Neuron (in vitro differentiated cells): Measurements from ENCODE around the gene FAM43A.
A peak's percentile ranks its signal among the peaks of the same experiment; 100 is the strongest.

ENCODE experiments used
- H2AFZ ChIP-seq: one replicate; pipeline ENCODE4 v1.6.1; 2013; ENCODE audit warnings: low read depth, mild to moderate bottlenecking, inconsistent platforms, low read length, moderate library complexity
- H3K27me3 ChIP-seq: one replicate; pipeline ENCODE4 v1.6.1; 2013; ENCODE audit warnings: low read length; ENCODE audit not compliant: insufficient read depth
- H3K36me3 ChIP-seq: one replicate; pipeline ENCODE4 v1.6.1; 2013; ENCODE audit warnings: low read length; ENCODE audit not compliant: insufficient read depth
- H3K4me1 ChIP-seq: one replicate; pipeline ENCODE4 v1.6.1; 2013; ENCODE audit warnings: low read length; ENCODE audit not compliant: insufficient read depth
- H3K4me3 ChIP-seq: 2 replicates; pipeline ENCODE4 v1.5.1; 2013; ENCODE audit warnings: mild to moderate bottlenecking, low read length, moderate library complexity
- H3K9me3 ChIP-seq: one replicate; pipeline ENCODE4 v1.6.1; 2013; ENCODE audit warnings: low read length

Gene FAM43A

DNA sequence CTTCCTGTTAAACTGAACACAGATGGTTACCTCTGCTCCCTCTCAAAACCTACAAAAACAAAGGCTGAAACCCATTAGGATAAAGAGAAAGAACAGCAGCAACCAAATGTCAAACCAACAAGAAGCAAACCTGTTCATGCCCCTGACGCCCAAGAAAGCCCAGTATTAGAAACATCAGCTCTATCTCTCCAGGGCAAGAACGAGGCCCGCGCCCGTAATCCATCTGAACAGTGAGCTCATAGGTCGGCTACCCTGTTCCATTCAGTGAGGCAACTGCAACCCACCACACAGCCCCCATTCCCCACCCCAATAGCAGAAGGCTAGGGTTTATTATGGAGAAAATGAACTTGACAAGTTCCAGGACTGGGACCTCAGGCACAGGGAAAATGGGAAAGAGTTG is 23.7 kb upstream of the FAM43A start:
- H3K27me3 ChIP-seq: no peaks in the 10 kb centered on the region
- H3K4me3 ChIP-seq: no peak overlapping the region
- H2AFZ ChIP-seq: no peak overlapping the region
- H3K4me1 ChIP-seq: no peaks in the 10 kb centered on the region
- no peaks in the 10 kb centered on the region for H3K9me3 ChIP-seq
- peaks cover 61% of the 10 kb centered on the region for H3K36me3 ChIP-seq

DNA sequence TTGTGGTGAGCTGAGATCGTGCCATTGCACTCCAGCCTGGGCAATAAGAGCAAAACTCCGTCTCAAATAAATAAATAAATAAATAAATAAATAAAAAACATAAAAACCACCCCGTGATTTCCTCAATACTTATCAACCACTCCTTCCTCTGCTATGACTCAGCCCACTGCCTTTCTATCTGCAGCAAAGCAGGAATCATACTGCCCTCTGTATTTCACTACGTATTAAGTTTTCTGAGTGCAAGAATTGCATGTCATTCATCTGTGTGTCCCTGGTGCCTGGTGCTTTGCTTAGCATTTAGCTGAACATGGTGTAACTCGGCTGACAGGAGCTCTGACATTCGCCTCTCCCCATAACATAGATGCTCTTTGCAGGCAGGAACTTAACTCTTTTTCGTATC is 20.8 kb upstream of the FAM43A start:
- no peaks in the 10 kb centered on the region for H3K9me3 ChIP-seq
- H3K36me3 ChIP-seq: peaks cover 56% of the 10 kb centered on the region
- no peak overlapping the region for H2AFZ ChIP-seq
- H3K4me3 ChIP-seq: no peak overlapping the region
- H3K4me1 ChIP-seq: no peaks in the 10 kb centered on the region
- no peaks in the 10 kb centered on the region for H3K27me3 ChIP-seq

DNA sequence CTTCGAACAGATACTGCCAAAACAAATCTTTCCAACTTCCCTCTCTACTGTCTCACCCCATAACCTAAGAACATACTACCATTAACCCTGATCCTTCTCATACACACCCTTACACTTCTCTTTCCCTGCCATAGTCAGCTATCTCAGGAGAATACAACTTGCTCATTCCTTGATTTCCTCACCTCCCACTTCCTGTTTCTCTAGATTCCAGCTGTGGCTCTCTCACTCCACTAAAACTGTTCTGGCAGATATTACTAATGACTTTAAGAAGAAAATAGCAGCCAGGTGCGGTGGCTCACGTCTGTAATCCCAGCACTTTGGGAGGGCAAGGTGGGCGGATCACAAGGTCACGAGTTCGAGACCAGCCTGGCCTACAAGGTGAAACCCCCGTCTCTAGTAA is 18.3 kb upstream of the FAM43A start:
- H3K4me3 ChIP-seq: no peak overlapping the region
- H3K9me3 ChIP-seq: no peaks in the 10 kb centered on the region
- H3K36me3 ChIP-seq: peaks cover 44% of the 10 kb centered on the region
- H2AFZ ChIP-seq: no peak overlapping the region
- H3K27me3 ChIP-seq: no peaks in the 10 kb centered on the region
- peaks cover 11% of the 10 kb centered on the region for H3K4me1 ChIP-seq

DNA sequence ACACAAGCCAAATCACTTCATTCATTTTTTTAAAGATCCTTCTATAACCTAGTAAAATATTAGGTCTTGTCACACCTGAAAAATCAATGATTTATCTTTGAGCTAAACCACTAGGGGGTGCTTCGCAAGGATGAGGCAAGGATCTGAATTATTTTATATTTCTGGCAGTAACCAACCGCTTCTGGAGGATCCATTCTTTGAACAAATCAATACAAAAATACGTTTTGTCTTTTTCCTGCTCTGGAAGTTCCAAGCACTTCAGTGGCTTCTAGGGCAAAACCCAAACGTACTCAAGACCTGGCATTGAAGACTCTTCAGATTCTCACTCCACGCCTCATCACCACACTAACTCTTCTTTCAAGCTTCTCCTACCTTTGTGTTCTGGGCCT is 14.2 kb upstream of the FAM43A start:
- H3K4me3 ChIP-seq: peak overlapping the region; percentile 88
- peak overlapping the region; percentile 72 for H2AFZ ChIP-seq
- H3K36me3 ChIP-seq: peaks cover 21% of the 10 kb centered on the region
- no peaks in the 10 kb centered on the region for H3K27me3 ChIP-seq
- no peaks in the 10 kb centered on the region for H3K9me3 ChIP-seq
- H3K4me1 ChIP-seq: peaks cover 14% of the 10 kb centered on the region

DNA sequence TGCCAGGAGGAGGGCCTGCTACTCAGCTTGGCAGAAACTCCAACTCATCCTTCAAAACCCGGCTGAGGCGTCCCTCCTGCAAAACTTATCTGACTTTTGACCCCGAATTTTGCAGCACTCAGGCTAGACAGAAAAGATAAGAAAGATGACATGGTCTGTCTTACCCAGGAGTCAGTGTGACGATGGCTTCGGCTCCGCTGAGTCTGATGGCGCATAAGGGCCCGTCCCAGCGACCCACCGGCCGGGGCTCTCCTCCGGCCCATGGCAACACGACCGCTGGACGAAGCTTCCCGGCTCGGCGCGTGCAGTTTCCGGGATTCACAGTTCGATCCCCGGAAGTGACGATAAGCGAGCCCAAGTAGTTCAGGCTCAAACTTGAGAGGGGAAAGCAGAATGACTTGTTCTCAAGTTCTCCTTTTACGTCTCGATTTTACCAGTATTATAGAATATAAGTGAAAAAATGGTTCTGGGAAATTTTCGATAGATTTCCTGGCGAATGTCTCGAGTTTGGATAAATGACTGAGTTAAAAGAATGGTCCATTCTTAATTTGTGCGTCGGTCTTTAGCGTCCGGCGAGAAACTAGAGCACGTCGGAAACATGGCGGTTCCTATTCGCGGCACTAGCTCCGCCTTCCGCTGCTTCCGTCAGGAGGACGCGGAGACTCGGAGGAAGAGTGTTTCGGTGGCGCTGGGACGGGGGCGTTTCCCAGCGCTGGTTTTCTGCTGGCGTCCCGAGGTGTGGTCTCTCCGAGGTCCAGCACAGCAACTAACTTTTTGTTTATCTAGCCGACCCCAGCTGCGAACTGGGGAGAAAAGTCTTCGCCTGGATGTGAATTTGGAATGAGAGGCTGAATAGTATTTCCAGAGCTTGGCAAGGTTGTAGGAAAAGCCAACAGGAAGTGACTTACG is 13.5 kb upstream of the FAM43A start, which contains the start of gene LSG1:
Gene LSG1 (minus strand): TSS at position 292 of the 909 bp plus-strand sequence. CDS start 29 bp downstream, at position 263.
- Histone ChIP-seq H3K4me3 (peak within 1 kb of the TSS; percentile 88), H3K36me3 (peaks cover 17% of the 10 kb centered on the region), H3K4me1 (peaks cover 14% of the 10 kb centered on the region), H3K27me3 (no peaks in the 10 kb centered on the region), H2AFZ (peak within 1 kb of the TSS; percentile 72), H3K9me3 (no peaks in the 10 kb centered on the region)

DNA sequence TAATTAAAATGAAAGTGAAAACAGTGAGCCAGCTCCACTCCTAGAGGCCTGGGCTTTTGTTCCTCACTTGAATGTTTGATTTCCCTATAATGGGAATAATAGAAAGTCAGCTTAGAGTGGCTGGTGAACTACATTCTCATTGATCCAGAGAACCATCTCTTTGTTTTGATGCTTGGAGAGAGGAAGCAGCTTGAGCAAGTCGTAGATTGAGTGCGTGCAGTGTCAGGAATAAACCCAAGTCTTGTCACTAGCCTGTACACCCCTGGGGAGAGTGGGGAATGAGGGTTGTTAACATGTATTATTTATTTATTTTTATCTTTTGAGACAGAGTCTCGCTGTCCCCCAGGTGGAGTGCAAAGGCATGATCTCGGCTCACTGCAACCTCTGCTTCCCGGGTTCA is 12.8 kb upstream of the FAM43A start:
- Histone ChIP-seq H3K4me3 (peak overlapping the region; percentile 88), H3K36me3 (peaks cover 17% of the 10 kb centered on the region)

DNA sequence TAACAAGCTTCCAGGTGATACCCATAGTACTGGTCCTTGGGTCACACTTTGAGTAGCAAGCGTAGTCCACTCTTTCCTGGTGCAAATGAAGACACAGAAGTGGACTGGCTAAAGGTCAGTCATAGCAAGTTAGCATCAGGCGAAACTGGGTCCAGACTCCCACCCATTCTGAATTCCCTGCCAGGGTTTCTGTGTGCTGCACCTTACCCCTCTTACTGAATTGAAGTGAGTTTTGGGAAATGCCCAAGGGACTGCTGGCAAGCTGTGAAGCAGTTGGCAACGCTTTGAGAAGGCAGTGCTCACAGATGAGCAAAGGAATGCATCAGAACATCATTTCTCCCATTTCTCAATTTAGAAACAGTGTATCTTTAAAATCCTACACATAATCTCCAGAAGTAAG is 11.9 kb upstream of the FAM43A start:
- Histone ChIP-seq H3K27me3 (no peaks in the 10 kb centered on the region), H3K36me3 (peaks cover 10% of the 10 kb centered on the region), H3K9me3 (no peaks in the 10 kb centered on the region), H3K4me3 (no peak overlapping the region), H3K4me1 (peaks cover 14% of the 10 kb centered on the region), H2AFZ (no peak overlapping the region)

More for the DNA sequence above, 12.8 kb upstream of the FAM43A start:
- H2AFZ ChIP-seq: no peak overlapping the region
- H3K4me1 ChIP-seq: peaks cover 14% of the 10 kb centered on the region
- no peaks in the 10 kb centered on the region for H3K27me3 ChIP-seq
- H3K9me3 ChIP-seq: no peaks in the 10 kb centered on the region

DNA sequence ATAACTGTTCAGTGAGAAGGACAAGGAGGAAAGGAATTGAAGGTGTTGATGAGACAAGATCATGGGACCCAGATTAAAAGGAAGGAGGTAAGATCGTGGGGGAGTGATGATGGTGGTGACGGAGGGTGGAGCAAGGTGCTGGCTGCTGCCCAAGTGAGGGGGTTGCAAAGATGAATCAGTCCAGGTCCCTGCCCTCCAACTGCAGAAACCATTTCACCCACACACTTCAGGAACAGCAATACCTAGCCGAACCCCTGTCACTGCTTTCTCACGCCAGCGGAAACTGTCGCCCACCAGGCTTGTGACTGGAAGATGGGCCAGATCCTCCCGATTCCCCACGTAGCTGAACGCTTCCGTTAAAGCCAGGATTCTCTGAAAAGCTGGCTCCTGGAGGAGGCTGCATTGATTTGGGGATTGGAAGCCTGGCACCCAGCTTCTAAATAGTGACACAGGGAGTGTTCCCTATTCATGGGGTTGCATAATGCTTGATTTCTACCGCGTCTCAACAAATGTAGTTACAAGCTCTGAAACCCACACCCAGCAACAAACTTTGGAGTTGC is 10.5 kb upstream of the FAM43A start:
- Histone ChIP-seq H3K4me1 (peaks cover 14% of the 10 kb centered on the region), H2AFZ (no peak overlapping the region), H3K36me3 (no peaks in the 10 kb centered on the region), H3K4me3 (no peak overlapping the region), H3K9me3 (no peaks in the 10 kb centered on the region), H3K27me3 (no peaks in the 10 kb centered on the region)

DNA sequence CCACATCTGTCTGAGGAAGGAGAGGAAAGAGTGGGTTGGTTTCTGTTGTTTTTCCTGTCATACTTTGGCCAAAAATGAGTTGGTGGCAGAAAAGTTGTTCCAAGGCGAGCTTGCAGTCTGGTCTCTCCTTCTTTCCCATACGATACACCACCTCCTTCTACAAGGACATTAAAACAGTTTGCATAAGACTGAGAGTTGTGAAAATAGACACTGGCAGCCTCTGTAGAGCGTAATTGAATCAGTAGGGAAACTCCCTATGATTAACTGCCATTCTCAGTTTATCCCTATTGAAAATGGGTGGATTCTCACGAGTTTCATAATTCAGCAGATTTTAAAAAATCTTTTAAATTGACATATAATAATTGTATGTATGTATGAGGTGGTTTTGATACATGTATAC is 10.0 kb upstream of the FAM43A start:
- Histone ChIP-seq H3K9me3 (no peaks in the 10 kb centered on the region), H3K27me3 (no peaks in the 10 kb centered on the region), H2AFZ (no peak overlapping the region), H3K4me1 (peaks cover 10% of the 10 kb centered on the region), H3K4me3 (no peak overlapping the region), H3K36me3 (no peaks in the 10 kb centered on the region)

DNA sequence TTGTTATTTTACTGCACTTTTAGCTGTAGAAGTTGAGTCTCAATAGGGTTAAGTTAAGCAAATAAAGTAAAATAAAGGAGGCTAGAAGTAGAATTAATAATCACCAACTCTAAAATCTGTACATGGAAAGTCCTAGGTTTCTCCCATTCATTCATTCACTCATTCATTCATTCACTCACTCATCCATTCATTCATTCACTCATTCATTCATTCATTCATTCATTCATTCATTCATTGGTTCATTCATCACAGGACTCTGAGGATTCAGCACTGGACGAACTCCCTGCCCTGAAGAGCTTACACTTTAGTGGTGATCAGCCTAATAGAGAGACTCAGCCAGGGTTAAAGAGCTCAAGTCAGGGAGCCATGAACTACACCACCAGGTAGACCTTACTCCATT is 9.2 kb upstream of the FAM43A start:
- no peak overlapping the region for H3K4me3 ChIP-seq
- peaks cover 3% of the 10 kb centered on the region for H3K4me1 ChIP-seq
- H3K9me3 ChIP-seq: no peaks in the 10 kb centered on the region
- no peak overlapping the region for H2AFZ ChIP-seq
- no peaks in the 10 kb centered on the region for H3K36me3 ChIP-seq
- peaks cover 3% of the 10 kb centered on the region for H3K27me3 ChIP-seq

DNA sequence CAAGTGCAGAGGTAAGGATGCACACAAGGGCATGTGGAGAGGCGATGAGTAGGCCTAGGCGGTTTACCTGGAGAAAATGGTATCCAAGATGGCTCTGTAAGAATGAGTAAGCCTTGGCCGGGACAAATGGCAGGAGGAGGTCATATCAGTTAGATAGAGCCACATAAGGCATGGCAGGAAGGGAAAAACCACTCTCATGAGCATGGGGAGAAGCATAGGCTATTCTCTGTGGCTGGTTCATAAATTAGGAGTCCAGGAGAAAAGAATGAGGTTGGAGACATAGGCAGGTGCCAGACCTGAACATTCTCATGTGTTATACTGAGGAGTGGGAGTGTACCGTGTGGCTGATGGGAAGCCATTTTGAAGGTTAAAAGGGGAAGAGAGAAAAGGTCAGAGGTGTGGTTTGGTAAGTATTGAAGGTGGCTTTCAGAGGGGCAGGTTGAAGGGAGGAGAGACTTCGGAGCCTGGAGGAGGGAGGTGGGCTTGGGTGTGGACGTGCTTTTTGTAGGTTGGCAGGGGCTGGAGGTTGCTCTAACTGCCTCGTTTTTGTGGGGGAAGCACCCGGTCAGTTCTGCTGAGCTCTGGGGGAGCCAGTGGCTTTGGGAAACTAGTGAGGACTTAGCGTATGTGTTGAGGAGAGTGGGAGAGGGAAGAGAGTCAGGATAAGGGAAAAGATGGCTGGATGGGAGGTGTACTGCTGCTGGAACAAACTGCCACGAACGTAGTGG is 4.6 kb upstream of the FAM43A start:
- Histone ChIP-seq H3K36me3 (no peaks in the 10 kb centered on the region), H3K4me1 (peaks cover 5% of the 10 kb centered on the region), H3K9me3 (no peaks in the 10 kb centered on the region)

DNA sequence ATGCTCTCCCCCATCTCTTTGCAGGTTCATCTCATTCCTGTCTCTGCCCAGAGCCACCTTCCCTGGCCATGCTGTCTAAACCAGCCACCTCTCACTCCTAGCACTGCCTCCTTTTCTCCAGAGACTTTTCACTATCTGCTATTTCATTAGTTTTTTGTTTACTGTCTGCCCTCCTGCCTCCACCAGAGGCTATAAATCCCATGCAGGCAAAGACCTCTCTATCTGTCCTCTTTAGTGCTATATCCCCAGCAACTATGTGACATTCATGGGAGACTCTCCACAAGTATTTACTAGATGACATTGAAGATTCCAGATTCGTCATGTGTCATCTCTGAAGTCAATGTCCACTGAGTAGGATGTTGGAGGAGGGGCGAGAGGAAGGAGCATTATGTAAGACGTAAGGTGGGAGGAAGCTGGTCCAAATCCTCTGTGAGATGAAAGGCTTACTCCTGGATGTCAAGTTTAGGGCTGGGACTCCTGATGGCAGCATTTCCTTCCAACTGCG is 3.4 kb upstream of the FAM43A start:
- peaks cover 2% of the 10 kb centered on the region for H3K9me3 ChIP-seq
- H3K27me3 ChIP-seq: peaks cover 9% of the 10 kb centered on the region
- no peak overlapping the region for H2AFZ ChIP-seq
- no peak overlapping the region for H3K4me3 ChIP-seq
- no peaks in the 10 kb centered on the region for H3K36me3 ChIP-seq
- peaks cover 10% of the 10 kb centered on the region for H3K4me1 ChIP-seq

More for the DNA sequence above, 4.6 kb upstream of the FAM43A start:
- H3K27me3 ChIP-seq: peaks cover 4% of the 10 kb centered on the region
- H3K4me3 ChIP-seq: no peak overlapping the region
- no peak overlapping the region for H2AFZ ChIP-seq
